H1 (cell line): Measurements from ENCODE around the gene PTPRD. TPM values are rescaled to one million over a fixed set of nuclear protein-coding genes. Genes with fewer than 3 reads are reported as not detected.

Experiments
- BCL11A ChIP-seq, 2 experiments: IDR thresholded peaks; one replicate each; pipeline ENCODE4 v1.6.1; 2011; ENCODE audit warnings: low read depth in 2 of 2, low read length in 2 of 2, mild to moderate bottlenecking in 2 of 2
- NANOG ChIP-seq: IDR thresholded peaks from 2 replicates; pipeline ENCODE4 v1.6.1; 2011; ENCODE audit warnings: low read length, low read depth, mild to moderate bottlenecking, inconsistent platforms; ENCODE audit not compliant: insufficient read depth, poor library complexity, severe bottlenecking
- SIX5 ChIP-seq: IDR thresholded peaks from 2 replicates; pipeline ENCODE4 v1.6.1; 2011; ENCODE audit warnings: mild to moderate bottlenecking, low read depth, low read length
- polyA plus RNA-seq, 7 experiments: library from polyadenylated mRNA; depleted of rRNA in 3 of 7; stranded (reverse) in 5 of 7; unstranded in 2 of 7; fragments of >200 nt in 5 of 7; fragments of 200-250 nt in 2 of 7; gene quantifications; 1 replicate in 5 of 7; 2 replicates in 1 of 7; 4 replicates in 1 of 7; pipeline versions ENCODE4 v1.2.1 to v1.2.3, GENCODE V29; 2011 to 2013; ENCODE audit warnings: missing spikeins in 2 of 7, mixed read lengths in 2 of 7
- total RNA-seq: library from RNA; stranded (reverse); fragmentation: NEBNext Ultra II Directional; extraction: Animal tissue kit (Norgen Biotek cat#: 25700); gene quantifications from 2 replicates; pipeline ENCODE4 v1.2.1, GENCODE V29; 2021

PTPRD gene
- total and polyA plus RNA-seq, 2 of the 8 experiments (the other 6 are each of a cell fraction or from before 2014, with no cell fraction given): 17.2 to 77.0 TPM

DNA sequence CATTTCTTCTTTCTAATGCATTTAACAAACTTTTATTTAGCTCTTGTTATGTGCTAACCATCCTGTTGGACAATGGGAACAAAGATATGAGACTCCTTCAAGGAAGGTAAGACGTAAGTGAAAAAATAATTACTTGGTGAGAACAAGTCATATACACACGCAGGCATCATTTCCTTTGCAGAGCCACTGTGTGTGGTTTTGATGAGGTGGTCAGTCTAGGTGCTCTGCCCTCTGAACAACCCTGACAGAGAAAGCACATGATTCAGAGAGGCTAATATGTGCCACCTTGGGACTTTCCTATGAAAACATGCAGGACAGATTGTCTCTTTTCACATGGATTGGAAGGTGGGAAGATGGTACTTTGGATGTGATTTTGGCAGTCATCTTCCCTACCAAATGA lies 1650.7 kb downstream of the PTPRD start (continued):
- TF ChIP-seq NANOG (no peak), BCL11A (IDR thresholded peaks at IDR 0.05; ENCODE audit: low read depth in 2 of 2, low read length in 2 of 2) (no peak), SIX5 (no peak)
